Activated CD8-positive, alpha-beta memory T cell treated with anti-CD3 and anti-CD28 coated beads, Interleukin-2, amount 50 U/mL, for 48 hours (primary cell): Measurements from ENCODE around the gene METTL3.

Source experiments
- DNase-seq: peaks from one replicate; pipeline ENCODE4 v3.0.0-alpha.2; 2020

Gene METTL3

DNA sequence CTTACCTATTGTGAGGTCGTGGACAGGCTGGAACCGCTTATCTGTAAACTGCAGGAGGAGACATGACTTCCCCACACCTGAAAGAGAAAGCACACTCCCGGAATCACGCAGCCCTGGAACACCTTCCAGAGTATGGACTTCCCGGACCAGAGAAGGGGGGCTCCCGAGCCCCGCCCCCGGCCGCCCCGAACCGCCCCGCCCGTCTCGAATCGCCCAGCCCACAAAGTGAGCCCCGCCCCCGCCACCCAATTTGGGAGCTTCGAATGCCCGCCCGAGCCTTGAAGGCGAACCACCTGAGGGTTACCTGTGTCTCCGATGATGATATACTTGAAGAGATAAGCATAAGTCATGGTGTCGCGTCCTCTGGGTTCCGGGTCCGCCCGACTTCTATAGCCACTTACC, 34.6 kb downstream of the METTL3 start:
- peak; percentile 89 for DNase-seq

DNA sequence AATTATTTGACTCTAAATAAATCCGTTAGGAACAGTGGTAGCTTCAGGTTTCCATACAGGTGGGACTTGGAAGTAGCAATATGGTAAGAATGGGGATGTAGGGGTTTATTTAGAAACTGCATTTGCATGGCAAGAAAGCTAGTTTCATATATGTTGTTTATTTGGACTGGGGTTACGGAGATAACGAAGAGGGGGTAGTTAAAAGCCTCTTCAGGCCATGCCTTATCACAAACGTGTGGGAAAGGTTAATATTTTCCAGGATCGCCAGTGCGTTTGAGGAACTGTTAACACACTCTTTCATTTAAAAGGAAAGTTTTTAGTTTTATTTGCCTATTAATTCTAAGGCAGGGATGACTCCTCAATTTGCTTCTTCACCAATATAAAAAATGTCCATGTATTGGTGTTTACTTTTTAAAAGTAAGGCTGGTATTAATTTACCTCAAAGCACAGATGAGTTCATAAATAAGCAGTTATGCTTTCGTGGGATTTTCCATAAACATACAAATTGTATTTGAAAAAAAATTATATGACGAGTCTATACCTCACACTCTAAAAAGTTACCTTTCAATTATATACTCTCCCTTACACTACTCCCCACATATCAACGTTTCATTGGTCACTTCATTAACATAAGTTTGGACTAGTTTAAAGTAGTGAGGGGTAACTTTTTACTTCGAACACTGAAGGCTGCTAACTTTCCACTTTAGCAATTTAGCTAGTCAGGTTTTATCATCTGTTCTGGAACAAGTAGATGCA, 35.2 kb downstream of the METTL3 start:
- no peak for DNase-seq

DNA sequence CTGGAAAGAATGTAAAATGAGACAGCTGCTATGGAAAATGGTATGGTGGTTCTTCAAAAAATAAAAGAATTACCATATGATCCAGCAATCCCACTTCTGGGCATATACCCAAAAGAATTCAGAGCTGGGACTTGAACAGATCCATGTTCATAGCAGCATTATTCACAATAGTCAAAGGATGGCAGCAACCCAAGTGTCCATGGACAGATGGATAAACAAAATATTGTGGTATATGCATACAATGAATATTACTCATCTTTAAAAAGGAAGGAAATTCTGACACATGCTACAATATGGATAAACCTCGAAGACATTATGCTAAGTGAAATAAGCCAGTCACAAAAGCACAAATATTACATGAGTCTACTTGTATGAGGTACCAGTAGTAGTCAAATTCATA, 43.5 kb downstream of the METTL3 start:
- DNase-seq = no peak

DNA sequence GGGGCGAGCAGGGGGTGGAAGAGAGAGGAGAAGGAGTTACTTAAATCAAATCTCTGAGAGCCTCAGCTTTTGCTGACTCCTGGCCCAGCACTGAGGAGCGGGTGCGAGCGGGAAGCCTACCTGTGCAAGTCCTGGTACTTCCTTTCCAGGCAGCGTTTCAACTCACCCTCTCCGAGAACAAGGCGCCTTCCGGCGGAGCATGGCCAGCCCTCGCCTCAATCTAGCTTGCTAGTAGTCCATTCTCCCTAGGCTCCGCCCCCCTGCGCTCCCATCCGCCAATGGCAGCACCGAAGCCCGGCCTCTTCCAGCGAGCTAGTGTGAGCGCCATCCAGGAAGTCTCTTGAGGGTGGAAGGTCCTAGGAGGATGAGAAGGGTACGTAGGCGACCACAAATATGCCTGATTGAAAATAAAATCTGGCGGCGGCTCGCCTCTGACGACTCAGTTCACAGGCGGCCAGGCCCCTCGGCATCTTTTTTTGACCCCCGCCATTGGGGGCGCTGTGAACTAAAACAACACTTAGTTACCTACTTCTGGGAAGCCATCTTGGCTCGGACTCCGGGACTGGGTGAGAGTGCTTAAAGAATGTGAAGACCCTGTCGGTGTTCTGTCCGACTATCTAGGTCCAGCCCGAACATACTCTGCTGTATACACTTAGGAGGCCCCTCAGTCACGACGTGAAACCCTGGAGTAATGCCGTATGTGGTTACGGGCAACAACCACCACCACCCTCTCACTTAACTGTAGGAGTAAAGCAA, 55.0 kb downstream of the METTL3 start, which contains the start of gene CHD8:
CHD8 (minus strand) TSS at position 212 of the 756 bp plus-strand sequence. CDS start 24,480 bp downstream, outside the sequence.
- peak; percentile 98 for DNase-seq

DNA sequence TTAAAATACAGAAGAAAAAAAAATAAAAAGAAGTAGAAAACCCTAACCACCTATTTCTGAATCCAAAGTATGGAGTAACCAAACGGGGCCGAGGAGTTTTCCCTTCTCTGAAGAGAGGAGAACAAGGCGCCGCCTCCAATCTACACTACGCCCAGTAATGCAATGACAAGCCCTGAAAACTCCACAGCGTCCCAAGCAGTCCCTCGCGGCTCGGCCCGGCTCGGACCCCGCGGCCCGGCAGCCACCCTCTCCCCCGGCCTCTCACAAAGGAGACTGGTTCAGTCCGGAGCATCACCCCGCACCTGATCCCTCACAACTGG, 55.6 kb downstream of the METTL3 start:
- no peak for DNase-seq

DNA sequence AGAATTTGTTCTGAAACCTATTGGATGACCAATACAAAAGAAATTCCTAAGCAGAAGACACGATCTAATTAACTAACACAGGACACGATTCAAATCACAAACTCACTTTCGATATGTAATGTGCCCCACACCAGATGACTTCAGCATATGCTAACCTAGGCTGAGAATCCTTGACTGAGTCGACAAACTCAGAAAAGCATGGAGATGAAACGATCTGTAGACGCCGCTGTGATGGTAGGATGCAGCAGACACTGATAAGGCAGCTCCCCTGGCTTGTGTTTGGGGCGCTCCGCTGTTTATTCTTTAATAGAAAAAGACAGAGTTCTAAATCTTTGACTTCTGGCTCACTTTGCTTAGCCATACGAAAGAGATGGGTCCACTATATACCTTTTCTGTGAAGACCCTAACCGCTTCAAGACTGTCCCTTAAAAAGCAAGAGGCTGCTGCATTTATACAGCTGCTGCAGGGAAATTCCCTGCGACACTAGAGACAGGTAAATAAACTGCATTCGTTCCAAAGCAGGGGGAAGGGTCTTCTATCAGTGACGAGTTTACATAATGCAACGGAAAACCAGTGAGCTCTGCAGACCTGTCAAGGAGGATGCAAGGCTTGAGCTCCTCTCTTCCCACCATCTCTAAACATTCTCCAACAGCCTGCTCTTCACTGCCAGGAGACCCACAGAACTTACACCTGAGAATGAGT, 56.1 kb downstream of the METTL3 start:
- DNase-seq = no peak

DNA sequence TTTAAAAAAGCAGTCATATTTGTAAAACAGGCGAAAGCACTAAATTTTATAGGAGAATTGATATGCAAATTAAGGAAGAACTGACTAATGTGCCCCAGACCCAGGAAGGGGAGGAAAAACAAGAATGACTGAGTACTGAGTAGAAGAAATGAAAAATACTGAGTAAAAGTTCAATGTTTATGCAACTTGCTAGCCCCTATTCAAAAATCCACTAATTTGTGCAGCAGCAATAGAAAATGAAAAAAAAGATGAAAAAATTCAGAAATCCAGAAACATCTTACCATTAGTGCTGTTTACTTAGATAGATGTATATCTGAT, 61.3 kb downstream of the METTL3 start:
- DNase-seq = no peak
